Muscle layer of colon (tissue), 2 donors: Measurements from ENCODE around the gene ANKS1A.

Source experiments
- H3K27ac ChIP-seq: one replicate; pipeline ENCODE4 v1.7.0; 2013; ENCODE audit warnings: low read depth, mild to moderate bottlenecking, low read length, moderate library complexity
- H3K27me3 ChIP-seq, 2 donors: one replicate each; pipeline ENCODE4 v1.7.0; 2013; ENCODE audit warnings: low read length in 2 of 2, mild to moderate bottlenecking in 2 of 2; ENCODE audit not compliant: insufficient read depth in 2 of 2, control insufficient read depth in 1 of 2
- H3K36me3 ChIP-seq: one replicate; pipeline ENCODE4 v1.7.0; 2013; ENCODE audit warnings: mild to moderate bottlenecking, low read length; ENCODE audit not compliant: insufficient read depth
- H3K4me1 ChIP-seq: one replicate; pipeline ENCODE4 v1.7.0; 2013; ENCODE audit warnings: mild to moderate bottlenecking, low read length; ENCODE audit not compliant: insufficient read depth
- H3K4me3 ChIP-seq, 2 donors: one replicate each; pipeline ENCODE4 v1.7.0; 2013; ENCODE audit warnings: low read length in 2 of 2, low read depth in 1 of 2, mild to moderate bottlenecking in 1 of 2, moderate library complexity in 1 of 2
- H3K9ac ChIP-seq: one replicate; pipeline ENCODE4 v1.7.0; 2013; ENCODE audit warnings: low read length
- H3K9me3 ChIP-seq: one replicate; pipeline ENCODE4 v1.7.0; 2013; ENCODE audit warnings: mild to moderate bottlenecking, low read length
- donor health status: abdominal sarcoma.
- donor health status: Adenocarcinoma of cecum.

ANKS1A gene

GRCh38 chr6:34904990-34905613, 16.0 kb downstream of the ANKS1A start:
- no peak overlapping the region for H3K4me3 ChIP-seq
- H3K9me3 ChIP-seq, result no peaks in the 10 kb centered on the region
- H3K36me3 ChIP-seq, result no peaks in the 10 kb centered on the region
- no peaks in the 10 kb centered on the region for H3K4me1 ChIP-seq
- H3K27me3 ChIP-seq, result no peaks in the 10 kb centered on the region
- no peak overlapping the region for H3K9ac ChIP-seq
- H3K27ac ChIP-seq, result no peak overlapping the region

- Histone ChIP-seq H3K27ac (no peak overlapping the region), H3K27me3 (no peaks in the 10 kb centered on the region), H3K4me1 (no peaks in the 10 kb centered on the region), H3K36me3 (no peaks in the 10 kb centered on the region), H3K4me3 (no peak overlapping the region), H3K9me3 (no peaks in the 10 kb centered on the region), H3K9ac (no peak overlapping the region)
Observed at GRCh38 chr6:34906826-34907225, 17.8 kb downstream of the ANKS1A start.

- no peaks in the 10 kb centered on the region for H3K9me3 ChIP-seq
- H3K9ac ChIP-seq, result no peak overlapping the region
- no peaks in the 10 kb centered on the region for H3K27me3 ChIP-seq
Observed at GRCh38 chr6:34908194-34908593, 19.1 kb downstream of the ANKS1A start.

GRCh38 chr6:34909320-34909883, 20.3 kb downstream of the ANKS1A start:
- Histone ChIP-seq H3K4me3 (no peak overlapping the region), H3K27me3 (no peaks in the 10 kb centered on the region), H3K9me3 (no peaks in the 10 kb centered on the region), H3K27ac (no peak overlapping the region), H3K9ac (no peak overlapping the region), H3K36me3 (no peaks in the 10 kb centered on the region), H3K4me1 (no peaks in the 10 kb centered on the region)

More at GRCh38 chr6:34908194-34908593, 19.1 kb downstream of the ANKS1A start:
- Histone ChIP-seq H3K36me3 (no peaks in the 10 kb centered on the region), H3K4me3 (no peak overlapping the region), H3K27ac (no peak overlapping the region), H3K4me1 (no peaks in the 10 kb centered on the region)

- Histone ChIP-seq H3K4me3 (no peak overlapping the region), H3K4me1 (peaks cover 7% of the 10 kb centered on the region), H3K9ac (no peak overlapping the region), H3K27ac (no peak overlapping the region), H3K27me3 (no peaks in the 10 kb centered on the region), H3K36me3 (no peaks in the 10 kb centered on the region), H3K9me3 (no peaks in the 10 kb centered on the region)
Observed at GRCh38 chr6:34911822-34912221, 22.8 kb downstream of the ANKS1A start.

GRCh38 chr6:34912715-34913464, 23.8 kb downstream of the ANKS1A start:
- Histone ChIP-seq H3K4me1 (peaks cover 7% of the 10 kb centered on the region), H3K9me3 (no peaks in the 10 kb centered on the region), H3K36me3 (no peaks in the 10 kb centered on the region), H3K4me3 (no peak overlapping the region), H3K9ac (no peak overlapping the region), H3K27me3 (no peaks in the 10 kb centered on the region), H3K27ac (no peak overlapping the region)

GRCh38 chr6:34914358-34914757, 25.3 kb downstream of the ANKS1A start:
- Histone ChIP-seq H3K9ac (no peak overlapping the region), H3K4me1 (peaks cover 9% of the 10 kb centered on the region), H3K36me3 (no peaks in the 10 kb centered on the region), H3K27ac (no peak overlapping the region), H3K27me3 (no peaks in the 10 kb centered on the region), H3K4me3 (no peak overlapping the region), H3K9me3 (no peaks in the 10 kb centered on the region)

- H3K9me3 ChIP-seq, result no peaks in the 10 kb centered on the region
- H3K27ac ChIP-seq, result no peak overlapping the region
- no peaks in the 10 kb centered on the region for H3K27me3 ChIP-seq
- H3K4me1 ChIP-seq, result peaks cover 15% of the 10 kb centered on the region
- H3K36me3 ChIP-seq, result no peaks in the 10 kb centered on the region
- H3K9ac ChIP-seq, result no peak overlapping the region
- H3K4me3 ChIP-seq, result no peak overlapping the region
Observed at GRCh38 chr6:34916348-34916967, 27.4 kb downstream of the ANKS1A start.

- H3K9me3 ChIP-seq, result no peaks in the 10 kb centered on the region
- no peak overlapping the region for H3K27ac ChIP-seq
- peaks cover 20% of the 10 kb centered on the region for H3K4me1 ChIP-seq
- no peak overlapping the region for H3K9ac ChIP-seq
- H3K36me3 ChIP-seq, result no peaks in the 10 kb centered on the region
- H3K4me3 ChIP-seq, result no peak overlapping the region
- no peaks in the 10 kb centered on the region for H3K27me3 ChIP-seq
Observed at GRCh38 chr6:34917626-34918285, 28.7 kb downstream of the ANKS1A start.

- H3K27ac ChIP-seq, result no peak overlapping the region
- H3K27me3 ChIP-seq, result no peaks in the 10 kb centered on the region
- no peak overlapping the region for H3K9ac ChIP-seq
- H3K36me3 ChIP-seq, result no peaks in the 10 kb centered on the region
- H3K4me3 ChIP-seq, result no peak overlapping the region
- H3K4me1 ChIP-seq, result peaks cover 33% of the 10 kb centered on the region
- no peaks in the 10 kb centered on the region for H3K9me3 ChIP-seq
Observed at GRCh38 chr6:34919651-34920050, 30.6 kb downstream of the ANKS1A start.

- Histone ChIP-seq H3K36me3 (no peaks in the 10 kb centered on the region), H3K4me1 (peaks cover 32% of the 10 kb centered on the region), H3K9me3 (no peaks in the 10 kb centered on the region), H3K4me3 (no peak overlapping the region), H3K27ac (no peak overlapping the region), H3K27me3 (no peaks in the 10 kb centered on the region), H3K9ac (no peak overlapping the region)
Observed at GRCh38 chr6:34920097-34920496, 31.0 kb downstream of the ANKS1A start.
